Neuronal stem cell (in vitro differentiated cells): ENCODE results near the gene KRTAP29-1.

Source experiments
- DNase-seq: peaks from one replicate; pipeline ENCODE4 v3.0.0-alpha.2; 2013; ENCODE audit warnings: low spot score
- H2AFZ ChIP-seq: one replicate; pipeline ENCODE4 v1.6.1; 2013; ENCODE audit warnings: mild to moderate bottlenecking, low read length, inconsistent platforms
- H2AK5ac ChIP-seq: 2 replicates; pipeline ENCODE4 v1.6.1; 2013; ENCODE audit warnings: low read depth, mild to moderate bottlenecking, inconsistent platforms, low read length, moderate library complexity, mixed read lengths
- H2BK120ac ChIP-seq: 2 replicates; pipeline ENCODE4 v1.6.1; 2013; ENCODE audit warnings: low read depth, mild to moderate bottlenecking, inconsistent platforms, low read length, moderate library complexity, mixed read lengths
- H2BK12ac ChIP-seq: one replicate; pipeline ENCODE4 v1.6.1; 2013; ENCODE audit warnings: low read length, inconsistent platforms
- H2BK15ac ChIP-seq: 2 replicates; pipeline ENCODE4 v1.6.1; 2013; ENCODE audit warnings: mild to moderate bottlenecking, low read length, inconsistent platforms, mixed read lengths
- H2BK5ac ChIP-seq: one replicate; pipeline ENCODE4 v1.6.1; 2013; ENCODE audit warnings: inconsistent platforms, mild to moderate bottlenecking, low read length, moderate library complexity
- H3K14ac ChIP-seq: one replicate; pipeline ENCODE4 v1.6.1; 2013; ENCODE audit warnings: low read length, inconsistent platforms
- H3K18ac ChIP-seq: 2 replicates; pipeline ENCODE4 v1.6.1; 2013; ENCODE audit warnings: low read length, inconsistent platforms
- H3K23ac ChIP-seq: 2 replicates; pipeline ENCODE4 v1.6.1; 2013; ENCODE audit warnings: low read depth, mild to moderate bottlenecking, mixed read lengths, low read length, inconsistent platforms; ENCODE audit not compliant: poor library complexity
- H3K27ac ChIP-seq: replicated peaks from 3 replicates; pipeline ENCODE4 v1.5.1; 2013; ENCODE audit warnings: low read length, inconsistent platforms
- H3K27me3 ChIP-seq, 3 experiments: 2 replicates each; pipeline ENCODE4 v1.6.1; 2013; ENCODE audit warnings: low read length in 3 of 3, mild to moderate bottlenecking in 2 of 3, inconsistent platforms in 1 of 3, low read depth in 1 of 3, mixed read lengths in 1 of 3, moderate library complexity in 1 of 3; ENCODE audit not compliant: control insufficient read depth in 3 of 3, insufficient read depth in 3 of 3
- H3K36me3 ChIP-seq, 2 donors: replicated peaks in 1 of 2; 2 replicates each; pipeline ENCODE4 v1.6.1; 2013; ENCODE audit warnings: low read length in 2 of 2; ENCODE audit not compliant: control insufficient read depth in 2 of 2, insufficient read depth in 2 of 2
- H3K4ac ChIP-seq: 2 replicates; pipeline ENCODE4 v1.6.1; 2013; ENCODE audit warnings: inconsistent platforms, mild to moderate bottlenecking, low read length, moderate library complexity
- H3K4me1 ChIP-seq, 2 donors: 1 replicate in 1 of 2; 2 replicates in 1 of 2; pipeline ENCODE4 v1.6.1; 2013; ENCODE audit warnings: low read length in 2 of 2, low read depth in 1 of 2; ENCODE audit not compliant: control insufficient read depth in 2 of 2, insufficient read depth in 1 of 2
- H3K4me2 ChIP-seq: one replicate; pipeline ENCODE4 v1.6.1; 2013; ENCODE audit warnings: mild to moderate bottlenecking, low read length, inconsistent platforms; ENCODE audit not compliant: insufficient read depth, poor library complexity, severe bottlenecking
- H3K4me3 ChIP-seq, 2 donors: 2 replicates each; pipeline ENCODE4 v1.5.1; 2013; ENCODE audit warnings: low read length in 2 of 2, mild to moderate bottlenecking in 2 of 2, inconsistent platforms in 1 of 2, moderate library complexity in 1 of 2
- H3K79me1 ChIP-seq: one replicate; pipeline ENCODE4 v1.6.1; 2013; ENCODE audit warnings: low read depth, mild to moderate bottlenecking, inconsistent platforms, low read length, moderate library complexity
- H3K9ac ChIP-seq: one replicate; pipeline ENCODE4 v1.6.1; 2013; ENCODE audit warnings: mild to moderate bottlenecking, low read depth, low read length, inconsistent platforms; ENCODE audit not compliant: poor library complexity
- H3K9me3 ChIP-seq, 2 donors: replicated peaks in 1 of 2; 2 replicates each; pipeline versions ENCODE3 to v1.6.1; 2013; ENCODE audit warnings: low read length in 2 of 2, mild to moderate bottlenecking in 2 of 2, inconsistent platforms in 1 of 2, low read depth in 1 of 2, mixed read lengths in 1 of 2, moderate library complexity in 1 of 2; ENCODE audit not compliant: control insufficient read depth in 2 of 2, insufficient read depth in 1 of 2
- H4K8ac ChIP-seq: one replicate; pipeline ENCODE4 v1.6.1; 2013; ENCODE audit warnings: low read depth, mild to moderate bottlenecking, inconsistent platforms, low read length, moderate library complexity
- H4K91ac ChIP-seq: one replicate; pipeline ENCODE4 v1.6.1; 2013; ENCODE audit warnings: low read length, low read depth, mild to moderate bottlenecking, inconsistent platforms; ENCODE audit not compliant: poor library complexity
- WGBS, 2 donors: extraction: QIAGEN DNeasy Blood & Tissue Kit; methylation state at CpG; one replicate each; pipeline ENCODE4 v1.1.7; 2013; ENCODE audit warnings: missing lambda C conversion rate in 2 of 2, mixed read lengths in 1 of 2; ENCODE audit not compliant: insufficient read length in 2 of 2, insufficient replicate concordance in 1 of 2; ENCODE audit errors: extremely low coverage in 2 of 2; 5-methylcytosine and 5-hydroxymethylcytosine counted together

The KRTAP29-1 gene

DNA sequence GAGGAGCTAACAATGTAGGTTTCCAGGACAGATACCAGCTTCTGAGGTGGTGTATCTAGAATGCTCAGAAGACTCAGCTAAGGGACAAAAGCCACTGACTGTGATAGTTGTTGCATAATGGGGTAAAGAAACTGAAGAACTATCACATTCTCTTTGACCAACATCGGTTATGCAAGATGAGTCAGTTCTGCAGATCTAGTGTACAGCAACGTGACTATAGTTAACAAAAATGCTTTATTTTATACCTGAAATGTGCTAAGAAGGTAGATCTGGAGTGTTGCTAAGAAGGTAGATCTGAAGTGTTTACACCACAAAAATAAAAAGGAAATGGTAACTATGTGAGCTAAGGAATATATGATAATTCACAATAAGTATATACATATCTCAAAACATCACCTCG lies 34.9 kb downstream of the KRTAP29-1 start:
- Histone ChIP-seq H3K18ac (no peak overlapping the region), H3K4me2 (no peak overlapping the region), H3K4me3 (no peak overlapping the region), H3K36me3 (no peaks in the 10 kb centered on the region), H2BK12ac (no peak overlapping the region), H3K14ac (no peak overlapping the region), H4K91ac (no peak overlapping the region), H3K9me3 (no peaks in the 10 kb centered on the region), H3K23ac (no peak overlapping the region), H4K8ac (no peak overlapping the region), H3K4ac (no peak overlapping the region), H3K27ac (no peak overlapping the region), H3K27me3 (no peaks in the 10 kb centered on the region), H2AK5ac (no peak overlapping the region), H3K4me1 (no peaks in the 10 kb centered on the region), H2BK120ac (no peak overlapping the region), H2BK15ac (no peak overlapping the region), H3K9ac (no peak overlapping the region), H2AFZ (no peak overlapping the region), H3K79me1 (no peaks in the 10 kb centered on the region), H2BK5ac (no peak overlapping the region)
- WGBS, 2 donors, result no CpG with 5 or more reads among the region's 3 CpGs
- DNase-seq, result no peak

DNA sequence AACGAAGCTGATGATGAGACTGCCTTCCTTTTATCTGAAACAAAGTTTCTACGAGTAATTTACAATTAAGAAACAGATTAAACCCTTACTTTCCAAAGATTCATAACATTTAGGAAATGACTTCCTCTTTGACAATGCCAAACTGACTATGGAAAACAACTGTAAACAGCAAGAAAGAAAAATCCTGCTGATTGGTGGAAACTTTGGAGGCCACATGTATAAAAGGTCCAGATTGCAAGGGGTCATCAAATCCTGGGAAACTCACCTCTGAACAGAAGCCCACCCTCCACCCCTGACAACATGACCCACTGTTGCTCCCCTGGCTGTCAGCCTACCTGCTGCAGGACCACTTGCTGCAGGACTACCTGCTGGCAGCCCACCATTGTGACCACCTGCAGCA lies 37.6 kb downstream of the KRTAP29-1 start, which contains the start of gene KRTAP9-6:
TSS of gene KRTAP9-6 (plus strand) at position 301 of the 400 bp plus-strand sequence. CDS start at position 301, 0 bp downstream.
- Histone ChIP-seq H3K23ac (no peak within 1 kb of the TSS), H2BK5ac (no peak within 1 kb of the TSS), H3K27me3 (no peaks in the 10 kb centered on the region), H3K9me3 (no peaks in the 10 kb centered on the region), H3K14ac (peak within 1 kb of the TSS; percentile 38), H2AFZ (no peak within 1 kb of the TSS), H2BK12ac (no peak within 1 kb of the TSS), H3K4ac (no peak within 1 kb of the TSS), H2AK5ac (no peak within 1 kb of the TSS), H3K27ac (no peak within 1 kb of the TSS), H3K9ac (no peak within 1 kb of the TSS), H4K8ac (no peak within 1 kb of the TSS), H3K4me3 (no peak within 1 kb of the TSS), H2BK120ac (no peak within 1 kb of the TSS), H3K36me3 (no peaks in the 10 kb centered on the region), H4K91ac (no peak within 1 kb of the TSS), H3K4me1 (no peaks in the 10 kb centered on the region), H3K4me2 (no peak within 1 kb of the TSS), H2BK15ac (no peak within 1 kb of the TSS), H3K79me1 (no peaks in the 10 kb centered on the region), H3K18ac (no peak within 1 kb of the TSS)
- DNase-seq, result no peak
- no CpG with 5 or more reads among the region's 2 CpGs for WGBS, 2 donors

DNA sequence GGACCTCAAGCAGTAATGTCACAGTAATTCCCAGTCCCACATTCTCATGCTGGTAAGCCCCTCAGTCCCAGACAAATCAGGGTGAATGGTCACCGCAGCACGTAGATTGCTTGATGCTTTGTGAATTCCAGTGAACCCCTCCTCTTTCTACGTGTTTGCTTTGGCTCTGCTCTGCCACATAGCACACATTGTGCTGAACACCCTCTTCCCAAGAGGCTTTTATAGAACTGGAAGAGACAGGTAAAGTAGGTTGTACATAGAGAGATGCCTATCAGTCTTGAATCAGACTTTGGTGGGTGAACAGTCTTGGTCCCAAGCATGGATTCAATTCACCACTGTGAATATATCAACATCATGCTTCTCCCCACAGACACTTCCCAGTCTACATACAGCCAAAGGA lies 38.1 kb downstream of the KRTAP29-1 start:
- Histone ChIP-seq H2AFZ (no peak overlapping the region), H3K79me1 (no peaks in the 10 kb centered on the region), H3K4me1 (no peaks in the 10 kb centered on the region), H3K23ac (no peak overlapping the region), H2AK5ac (no peak overlapping the region), H2BK5ac (no peak overlapping the region), H2BK12ac (no peak overlapping the region), H2BK120ac (no peak overlapping the region), H3K9ac (no peak overlapping the region), H3K4me3 (no peak overlapping the region), H3K4me2 (no peak overlapping the region), H3K14ac (no peak overlapping the region), H3K18ac (no peak overlapping the region), H2BK15ac (no peak overlapping the region), H3K36me3 (no peaks in the 10 kb centered on the region), H4K91ac (no peak overlapping the region), H4K8ac (no peak overlapping the region), H3K4ac (no peak overlapping the region), H3K27ac (no peak overlapping the region), H3K9me3 (no peaks in the 10 kb centered on the region), H3K27me3 (no peaks in the 10 kb centered on the region)
- no peak for DNase-seq
- no CpG with 5 or more reads among the region's 3 CpGs for WGBS, 2 donors

DNA sequence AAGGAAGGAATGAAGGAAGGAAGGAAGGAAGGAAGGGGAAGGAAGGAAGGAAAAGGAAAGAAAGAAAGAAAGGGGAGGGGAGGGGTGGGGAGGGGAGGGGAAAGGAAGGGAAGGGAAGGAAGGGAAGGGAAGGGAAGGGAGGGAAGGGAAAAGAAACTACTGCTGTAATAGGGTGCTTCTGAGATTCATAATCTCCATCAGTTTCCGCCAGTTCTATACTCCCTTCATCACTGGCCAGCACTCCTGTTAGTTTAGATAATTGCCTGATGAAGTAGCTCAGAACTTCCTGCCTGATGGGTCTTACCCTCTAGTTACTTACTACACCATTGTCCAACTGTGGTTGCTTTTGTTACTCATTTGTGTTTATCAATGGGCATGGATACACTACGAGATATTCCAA lies 39.4 kb downstream of the KRTAP29-1 start:
- Histone ChIP-seq H3K9ac (no peak overlapping the region), H2BK120ac (no peak overlapping the region), H4K8ac (no peak overlapping the region), H3K27me3 (no peaks in the 10 kb centered on the region), H3K18ac (no peak overlapping the region), H3K9me3 (no peaks in the 10 kb centered on the region), H3K27ac (no peak overlapping the region), H2BK5ac (no peak overlapping the region), H2AK5ac (no peak overlapping the region), H3K4ac (no peak overlapping the region), H2AFZ (no peak overlapping the region), H3K4me3 (no peak overlapping the region), H3K14ac (no peak overlapping the region), H4K91ac (no peak overlapping the region), H3K79me1 (no peaks in the 10 kb centered on the region), H3K23ac (no peak overlapping the region), H3K4me2 (no peak overlapping the region), H3K4me1 (no peaks in the 10 kb centered on the region), H2BK12ac (no peak overlapping the region), H3K36me3 (no peaks in the 10 kb centered on the region), H2BK15ac (no peak overlapping the region)
- DNase-seq, result no peak
- WGBS, 2 donors, result no CpG with 5 or more reads among the region's 2 CpGs
